D341Med (cell line): ENCODE results near the gene ZNF292.
A peak's percentile ranks its signal among the peaks of the same experiment; 100 is the strongest.
"Not testable (repeated sequence)": the region's sequence is repeated elsewhere in the genome, so short reads cannot be mapped to it uniquely, and the experiment has no call there.

Experiments
- DNase-seq: peaks from one replicate; pipeline ENCODE4 v3.0.0; 2012; ENCODE audit warnings: low spot score

ZNF292 gene

DNA sequence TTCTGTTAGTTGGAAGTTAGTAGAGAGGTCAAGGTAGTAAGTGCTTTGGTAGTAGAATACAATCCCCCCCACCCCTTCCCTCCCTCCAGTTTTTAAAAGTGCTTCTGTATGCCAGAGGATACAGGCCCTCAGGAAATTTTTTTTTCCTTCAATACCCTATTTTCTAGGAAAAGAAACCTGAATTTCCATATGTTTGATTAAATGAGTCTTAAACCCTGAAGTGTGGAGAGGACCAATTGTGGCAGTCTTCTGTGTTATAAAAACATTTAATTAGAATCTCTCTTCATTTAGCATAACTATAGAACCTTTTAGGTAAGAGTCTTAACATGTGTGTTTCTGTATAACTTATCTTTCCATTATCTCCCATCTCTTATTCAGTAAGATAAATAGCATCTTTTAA, 59.5 kb downstream of the ZNF292 start:
- no peak for DNase-seq

- DNase-seq = no peak
Observed at GRCh38 chr6:87220997-87221396, 65.6 kb downstream of the ZNF292 start.

DNA sequence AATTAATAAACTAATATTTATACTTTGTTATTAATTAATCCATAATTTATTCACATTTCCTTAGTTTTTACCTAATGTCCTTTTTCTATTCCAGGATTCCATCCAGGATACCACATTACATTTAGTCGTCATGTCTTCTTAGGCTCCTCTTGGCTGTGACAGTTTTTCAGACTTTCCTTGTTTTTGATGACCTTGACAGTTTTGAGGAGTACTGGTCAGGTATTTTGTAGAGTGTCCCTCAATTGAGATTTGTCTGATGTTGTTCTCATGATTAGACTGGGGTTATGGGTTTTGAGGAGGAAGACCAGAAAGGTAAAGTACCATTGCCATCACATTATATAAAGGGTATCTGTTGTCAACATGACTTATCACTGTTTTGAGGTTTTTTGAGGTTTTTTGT, 67.3 kb downstream of the ZNF292 start:
- DNase-seq = no peak

GRCh38 chr6:87224971-87225370, 69.6 kb downstream of the ZNF292 start:
- no peak for DNase-seq

GRCh38 chr6:87225511-87225910, 70.1 kb downstream of the ZNF292 start:
- DNase-seq = no peak

DNA sequence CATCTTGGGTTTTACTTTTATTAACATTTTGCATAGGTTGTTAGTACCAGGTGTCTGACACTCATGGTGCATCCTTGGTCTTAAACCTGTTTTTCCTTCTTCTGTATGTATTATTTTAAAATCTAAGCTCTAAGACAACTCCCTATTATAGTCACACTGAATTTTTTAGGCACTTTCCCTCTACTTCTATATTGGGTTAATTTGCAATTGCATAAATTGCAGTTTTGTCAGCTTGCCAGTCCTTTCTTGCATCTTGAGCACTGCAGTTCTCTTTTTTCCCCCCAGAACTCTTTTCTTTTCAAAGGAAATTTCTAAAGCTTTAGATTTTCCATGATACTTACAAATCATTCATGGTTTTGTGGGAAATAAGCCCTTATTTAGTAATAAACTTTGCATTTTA, 70.6 kb downstream of the ZNF292 start:
- no peak for DNase-seq

- no peak for DNase-seq
Observed at GRCh38 chr6:87230801-87231200, 75.4 kb downstream of the ZNF292 start.

DNA sequence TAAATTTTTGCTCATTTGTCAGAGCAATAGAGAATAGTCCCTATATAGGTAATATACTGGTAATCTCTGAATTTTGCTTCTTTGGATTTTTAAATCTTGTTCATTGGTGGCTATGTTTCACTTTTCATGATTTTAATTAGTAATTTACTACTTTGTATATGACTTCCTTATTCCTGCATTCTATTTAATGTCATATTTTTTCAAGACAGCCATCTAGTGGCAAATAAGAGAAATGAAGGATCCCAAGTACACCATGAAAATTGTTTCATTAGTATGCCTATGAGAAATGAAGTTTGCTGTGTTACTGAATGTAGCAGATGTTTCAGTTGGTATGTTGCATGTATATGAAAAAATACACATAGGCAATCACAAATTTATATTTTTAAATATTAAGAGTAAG, 82.4 kb downstream of the ZNF292 start:
- peak; percentile 25 for DNase-seq

DNA sequence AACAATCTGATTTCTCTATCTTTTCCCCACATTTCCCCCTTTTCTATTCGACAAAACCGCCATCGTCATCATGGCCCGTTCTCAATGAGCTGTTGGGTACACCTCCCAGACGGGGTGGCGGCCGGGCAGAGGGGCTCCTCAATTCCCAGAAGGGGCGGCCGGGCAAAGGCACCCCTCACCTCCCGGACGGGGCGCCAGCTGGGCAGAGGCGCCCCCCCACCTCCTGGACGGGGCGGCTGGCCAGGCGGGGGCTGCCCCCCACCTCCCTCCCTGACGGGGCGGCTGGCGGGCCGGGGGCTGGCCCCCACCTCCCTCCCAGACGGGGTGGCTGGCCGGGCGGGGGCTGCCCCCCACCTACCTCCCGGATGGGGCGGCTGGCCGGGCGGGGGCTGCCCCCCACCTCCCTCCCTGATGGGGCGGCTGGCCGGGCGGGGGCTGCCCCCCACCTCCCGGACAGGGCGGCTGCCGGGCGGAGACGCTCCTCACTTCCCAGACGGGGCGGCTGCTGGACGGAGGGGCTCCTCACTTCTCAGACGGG, 83.8 kb downstream of the ZNF292 start:
- DNase-seq = not testable (repeated sequence)

DNA sequence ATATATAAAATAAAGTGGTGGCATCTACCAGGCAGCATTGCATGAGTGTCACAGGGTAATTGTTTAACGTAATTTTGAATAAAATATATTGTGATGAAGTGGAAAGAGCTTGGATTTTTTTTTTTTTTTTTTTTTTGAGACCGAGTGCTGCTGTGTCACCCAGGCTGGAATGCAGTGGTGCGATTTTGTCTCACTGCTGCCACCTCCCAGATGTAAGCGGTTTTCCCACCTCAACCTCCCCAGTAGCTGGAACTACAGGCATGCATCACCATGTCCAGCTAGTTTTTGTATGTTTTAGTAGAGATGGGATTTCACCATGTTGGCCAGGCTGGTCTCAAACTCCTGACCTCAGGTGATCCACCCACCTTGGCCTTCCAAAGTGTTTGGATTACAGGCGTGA, 85.9 kb downstream of the ZNF292 start:
- DNase-seq = no peak

DNA sequence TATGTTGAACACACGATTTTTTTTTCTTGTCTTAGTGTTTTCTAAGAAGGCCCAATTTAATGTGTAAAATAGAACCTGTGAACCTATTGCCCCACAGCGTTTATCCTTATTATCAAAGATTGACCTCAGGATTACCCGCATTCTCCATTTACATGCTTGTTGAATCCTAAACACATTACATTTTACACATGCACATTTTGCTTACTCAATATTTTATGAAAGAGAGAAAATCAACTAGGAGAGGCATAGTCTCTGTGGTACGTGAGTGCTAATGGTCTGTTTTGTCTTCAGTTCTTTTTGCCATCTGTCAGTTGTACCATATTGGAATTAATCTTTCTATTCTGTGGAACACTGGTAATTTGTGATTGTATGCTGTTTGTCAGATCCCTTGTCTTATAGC, 86.9 kb downstream of the ZNF292 start:
- no peak for DNase-seq

DNA sequence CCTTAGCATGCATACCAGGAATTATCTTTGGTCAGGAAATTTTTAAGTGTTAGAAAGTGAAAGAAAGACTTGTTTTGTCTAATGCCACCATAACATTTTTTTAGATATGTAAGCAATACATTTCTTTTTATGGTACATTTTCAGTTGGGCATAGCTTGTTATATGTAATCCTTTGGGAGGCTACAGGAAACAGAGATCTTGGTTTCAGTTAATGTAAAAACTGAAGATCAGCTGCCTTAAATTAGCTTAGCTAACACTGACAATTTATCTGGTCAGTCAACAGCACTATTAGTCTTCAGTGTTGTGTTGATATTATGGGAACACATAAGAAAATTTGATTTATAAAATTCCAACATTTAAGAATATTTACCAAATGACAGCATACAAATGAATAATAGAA, 88.4 kb downstream of the ZNF292 start:
- DNase-seq = no peak

DNA sequence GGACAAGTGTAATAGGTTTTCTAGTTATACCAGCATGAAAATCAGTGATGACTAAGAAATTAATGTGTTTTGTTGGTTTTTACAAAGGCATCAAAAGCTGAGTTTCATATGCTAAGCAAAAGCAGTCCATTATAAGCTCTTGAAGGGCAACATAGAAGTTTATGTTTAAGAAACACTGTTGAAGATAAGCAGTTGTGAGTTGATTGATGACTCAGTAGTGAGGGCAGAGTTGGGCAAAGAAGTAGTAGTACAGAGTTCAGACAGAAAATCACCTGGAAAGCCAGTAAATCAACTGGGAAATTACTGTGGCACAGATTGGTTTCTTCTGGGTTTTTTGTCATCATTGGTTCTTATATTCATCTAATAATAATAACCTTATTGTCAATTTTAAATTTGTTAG, 89.0 kb downstream of the ZNF292 start:
- DNase-seq = no peak

DNA sequence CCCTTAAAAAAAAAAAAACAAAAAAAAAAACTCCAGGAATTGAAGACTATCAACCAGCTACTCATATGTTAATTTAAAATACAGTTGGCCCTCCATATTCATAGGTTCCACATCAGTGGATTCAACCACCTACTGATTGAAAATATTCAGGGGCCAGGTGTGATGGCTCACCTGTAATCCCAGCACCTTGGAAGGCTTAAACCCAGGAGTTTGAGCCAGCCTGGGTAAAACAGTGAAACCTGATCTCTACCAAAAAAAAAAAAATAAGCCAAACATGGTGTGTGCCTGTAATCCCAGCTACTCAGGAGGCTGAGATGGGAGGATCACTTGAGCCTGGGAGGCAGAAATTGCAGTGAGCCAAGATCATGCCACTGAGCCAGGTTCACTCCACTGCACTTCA, 94.7 kb downstream of the ZNF292 start:
- DNase-seq = no peak

GRCh38 chr6:87251225-87251624, 95.9 kb downstream of the ZNF292 start:
- no peak for DNase-seq

GRCh38 chr6:87251725-87252124, 96.4 kb downstream of the ZNF292 start:
- DNase-seq = no peak

DNA sequence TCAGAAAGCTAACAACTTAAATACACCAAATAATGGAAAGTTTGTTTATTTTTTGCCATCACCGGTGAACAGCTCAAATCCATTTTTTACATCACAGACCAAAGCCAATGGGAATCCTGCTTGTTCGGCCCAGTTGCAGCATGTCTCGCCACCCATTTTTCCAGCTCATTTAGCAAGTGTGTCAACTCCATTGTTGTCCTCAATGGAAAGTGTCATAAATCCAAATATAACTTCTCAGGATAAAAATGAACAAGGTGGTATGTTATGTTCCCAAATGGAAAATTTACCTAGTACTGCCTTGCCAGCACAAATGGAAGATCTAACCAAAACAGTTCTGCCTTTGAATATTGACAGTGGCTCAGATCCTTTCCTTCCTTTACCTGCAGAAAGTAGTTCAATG, 101.7 kb downstream of the ZNF292 start:
- no peak for DNase-seq

GRCh38 chr6:87257565-87257964, 102.2 kb downstream of the ZNF292 start:
- DNase-seq = peak; percentile 72

GRCh38 chr6:87257975-87258374, 102.6 kb downstream of the ZNF292 start:
- no peak for DNase-seq

DNA sequence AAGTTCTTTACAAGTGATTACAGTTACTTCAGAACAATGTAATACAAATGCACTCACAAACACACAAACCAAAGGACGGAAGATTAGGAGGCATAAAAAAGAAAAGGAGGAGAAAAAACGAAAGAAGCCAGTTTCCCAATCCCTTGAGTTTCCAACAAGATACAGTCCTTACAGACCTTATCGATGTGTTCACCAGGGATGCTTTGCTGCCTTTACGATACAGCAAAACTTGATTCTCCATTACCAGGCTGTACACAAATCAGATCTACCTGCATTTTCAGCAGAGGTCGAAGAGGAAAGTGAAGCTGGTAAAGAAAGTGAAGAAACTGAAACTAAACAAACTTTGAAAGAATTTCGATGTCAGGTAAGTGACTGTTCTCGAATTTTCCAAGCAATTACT, 104.4 kb downstream of the ZNF292 start:
- no peak for DNase-seq

- DNase-seq = no peak
Observed at GRCh38 chr6:87261534-87261933, 106.2 kb downstream of the ZNF292 start.

DNA sequence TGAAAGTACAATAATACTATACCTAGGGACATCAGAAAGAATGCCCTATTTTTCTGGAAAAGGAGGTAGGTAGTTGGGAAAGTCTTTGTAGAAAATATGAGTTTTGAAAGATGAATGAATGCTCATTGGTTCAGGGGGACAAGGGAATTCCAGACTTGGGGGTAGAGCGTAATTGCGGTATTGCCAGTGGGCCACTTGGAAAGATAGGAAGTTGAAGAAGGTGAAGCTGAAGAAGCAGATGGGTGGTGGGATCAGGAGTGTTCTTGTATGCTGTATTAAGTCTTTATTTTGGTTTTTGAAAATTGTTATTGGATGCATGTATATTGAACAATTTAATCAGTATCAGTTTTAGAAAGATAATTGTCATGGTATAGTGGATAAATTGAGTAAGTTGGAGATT, 109.1 kb downstream of the ZNF292 start:
- DNase-seq = no peak

DNA sequence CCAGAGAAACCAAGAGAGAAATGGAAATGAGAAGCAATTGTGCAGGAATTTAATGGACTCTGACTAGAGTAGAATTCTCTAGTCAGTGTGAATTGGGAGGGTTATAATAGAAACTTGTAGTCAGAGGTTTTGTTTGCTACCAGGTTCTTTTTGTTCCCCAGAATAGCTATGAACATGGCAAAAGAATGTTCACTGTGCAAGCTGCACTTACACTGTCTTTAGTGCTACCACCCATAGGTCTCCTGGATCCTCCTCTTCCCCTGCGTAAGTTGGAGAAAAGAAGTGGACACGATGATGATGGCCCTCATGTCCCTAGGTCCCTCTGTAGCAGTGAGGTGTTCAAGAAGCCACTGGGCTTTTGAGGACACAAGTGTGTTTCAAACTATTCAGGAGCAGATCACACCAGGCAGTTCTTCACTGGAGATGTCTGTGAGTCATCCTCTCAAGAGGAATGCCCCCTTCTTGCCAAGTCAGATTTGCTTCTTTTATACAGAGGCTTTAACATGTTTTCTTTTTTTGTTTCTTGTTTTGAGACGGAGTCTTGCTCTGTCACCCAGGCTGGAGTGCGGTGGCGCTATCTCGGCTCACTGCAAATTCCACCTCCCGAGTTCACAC, 119.4 kb downstream of the ZNF292 start:
- DNase-seq = no peak

GRCh38 chr6:87276624-87277023, 121.3 kb downstream of the ZNF292 start:
- no peak for DNase-seq

DNA sequence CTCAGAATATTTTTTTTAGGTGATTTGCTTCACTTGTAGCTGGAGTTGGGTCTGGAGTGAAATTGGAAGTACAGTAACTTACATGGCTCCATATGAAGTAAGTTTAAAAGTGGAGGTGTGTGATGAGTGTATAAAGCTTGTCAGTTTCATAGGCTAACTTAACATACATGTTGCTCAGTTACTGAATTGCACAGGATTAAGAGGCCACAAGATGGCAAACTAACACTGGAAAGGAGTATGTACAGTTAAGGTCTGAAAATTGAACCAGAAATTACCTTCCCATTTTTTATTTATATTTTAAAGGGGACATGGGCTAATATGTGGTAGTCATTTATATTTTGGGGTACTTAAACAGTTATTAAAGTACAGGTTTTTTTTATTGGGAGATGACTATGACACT, 121.8 kb downstream of the ZNF292 start:
- DNase-seq = no peak
